ENCODE data around the gene ARHGAP25. TPM values are rescaled to one million over a fixed set of nuclear protein-coding genes. Genes with fewer than 3 reads are reported as not detected.

Gene ARHGAP25
- total and polyA plus RNA-seq, 2 donors (not counting 3 experiments of a cell fraction or from before 2014, with no cell fraction given): 0.50 to 2.0 TPM

GRCh38 chr2:68824831-68825230 is 90.2 kb downstream of the ARHGAP25 start:
- Histone ChIP-seq H3K9ac (replicated peaks; ENCODE audit: extremely low read depth, insufficient read depth, low read length) (no peak overlapping the region), H3K27me3 (ENCODE audit: control insufficient read depth in 2 of 2, insufficient read depth in 2 of 2, low read length in 2 of 2) (no peaks in the 10 kb centered on the region), H3K4me2 (ENCODE audit: insufficient read depth, low read length) (no peak overlapping the region), H3K4me3 (replicated peaks in 1 of 3; ENCODE audit: insufficient read depth in 1 of 3, low read depth in 1 of 3, low read length in 3 of 3) (no peak overlapping the region), H3K9me1 (replicated peaks; ENCODE audit: control insufficient read depth, extremely low read depth, insufficient read depth, low read length) (no peaks in the 10 kb centered on the region), H4K20me1 (replicated peaks; ENCODE audit: control insufficient read depth, extremely low read depth, insufficient read depth, low read length) (no peaks in the 10 kb centered on the region), H3K4me1 (ENCODE audit: control insufficient read depth, extremely low read depth, insufficient read depth, low read length) (peaks cover 15% of the 10 kb centered on the region), H3K36me3 (ENCODE audit: control insufficient read depth in 2 of 2, extremely low read depth in 1 of 2, insufficient read depth in 2 of 2, low read length in 2 of 2) (no peaks in the 10 kb centered on the region), H3K79me2 (ENCODE audit: control insufficient read depth, insufficient read depth, low read length) (no peaks in the 10 kb centered on the region), H2AFZ (ENCODE audit: low read depth, low read length) (no peak overlapping the region), H3K27ac (ENCODE audit: insufficient read depth, low read depth, low read length) (no peak overlapping the region), H3K9me3 (replicated peaks; ENCODE audit: control insufficient read depth, insufficient read depth, low read length) (no peaks in the 10 kb centered on the region)
- POLR2A ChIA-PET: no interaction called here
- dilution Hi-C loops (cut with MboI; ENCODE audit: extremely low pct_ligation_motif_present, low sequenced_read_pairs) (no loop called here), intact Hi-C loops (cut with micrococcal nuclease) (no loop called here)
- no peak for FAIRE-seq
- TF ChIP-seq, protein P1, sequence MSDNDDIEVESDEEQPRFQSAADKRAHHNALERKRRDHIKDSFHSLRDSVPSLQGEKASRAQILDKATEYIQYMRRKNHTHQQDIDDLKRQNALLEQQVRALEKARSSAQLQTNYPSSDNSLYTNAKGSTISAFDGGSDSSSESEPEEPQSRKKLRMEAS (IDR thresholded peaks at IDR 0.05; ENCODE audit: insufficient read depth, insufficient read length): no peak
- no peak for TF ChIP-seq MYC (IDR thresholded peaks at IDR 0.05; ENCODE audit: low read depth, low read length)
- TF ChIP-seq POLR2A (IDR thresholded peaks at IDR 0.05; ENCODE audit: low read depth, low read length): no peak
- TF ChIP-seq, protein P2, sequence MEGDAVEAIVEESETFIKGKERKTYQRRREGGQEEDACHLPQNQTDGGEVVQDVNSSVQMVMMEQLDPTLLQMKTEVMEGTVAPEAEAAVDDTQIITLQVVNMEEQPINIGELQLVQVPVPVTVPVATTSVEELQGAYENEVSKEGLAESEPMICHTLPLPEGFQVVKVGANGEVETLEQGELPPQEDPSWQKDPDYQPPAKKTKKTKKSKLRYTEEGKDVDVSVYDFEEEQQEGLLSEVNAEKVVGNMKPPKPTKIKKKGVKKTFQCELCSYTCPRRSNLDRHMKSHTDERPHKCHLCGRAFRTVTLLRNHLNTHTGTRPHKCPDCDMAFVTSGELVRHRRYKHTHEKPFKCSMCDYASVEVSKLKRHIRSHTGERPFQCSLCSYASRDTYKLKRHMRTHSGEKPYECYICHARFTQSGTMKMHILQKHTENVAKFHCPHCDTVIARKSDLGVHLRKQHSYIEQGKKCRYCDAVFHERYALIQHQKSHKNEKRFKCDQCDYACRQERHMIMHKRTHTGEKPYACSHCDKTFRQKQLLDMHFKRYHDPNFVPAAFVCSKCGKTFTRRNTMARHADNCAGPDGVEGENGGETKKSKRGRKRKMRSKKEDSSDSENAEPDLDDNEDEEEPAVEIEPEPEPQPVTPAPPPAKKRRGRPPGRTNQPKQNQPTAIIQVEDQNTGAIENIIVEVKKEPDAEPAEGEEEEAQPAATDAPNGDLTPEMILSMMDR (IDR thresholded peaks at IDR 0.05; ENCODE audit: extremely low read depth in 1 of 2, insufficient read depth in 1 of 2, low read depth in 1 of 2, low read length in 2 of 2): no peak
- TF ChIP-seq JUN (IDR thresholded peaks at IDR 0.05; ENCODE audit: borderline replicate concordance, insufficient read depth, insufficient read length, low read depth): no peak
- TF ChIP-seq EZH2 (IDR thresholded peaks at IDR 0.05; ENCODE audit: borderline replicate concordance, low read depth, low read length, severe bottlenecking): no peak
- TF ChIP-seq FOS (IDR thresholded peaks at IDR 0.05; ENCODE audit: borderline replicate concordance, insufficient read depth, low read length): no peak
- no TSS peak for BruUV-seq (replicated peaks)
- CTCF ChIA-PET: interaction anchor here (2.1 kb wide), 1 partner anchor 73 kb away, joined by 8 read pairs; no protein-coding TSS in a partner anchor
- no peak for DNase-seq (ENCODE audit: low read depth, low spot score)

All from endothelial cell of umbilical vein (primary cell).